Muscle of back (tissue), 13 donors: Measurements from ENCODE around the gene RGS21. TPM values are rescaled to one million over a fixed set of nuclear protein-coding genes. Genes with fewer than 3 reads are reported as not detected.
A peak's percentile ranks its signal among the peaks of the same experiment; 100 is the strongest.
"Not testable (repeated sequence)": the region's sequence is repeated elsewhere in the genome, so short reads cannot be mapped to it uniquely, and the experiment has no call there.

Source experiments
- DNase-seq, 3 donors: peaks; one replicate each; pipeline versions ENCODE4 v3.0.0 to v3.0.0-alpha.2; 2013
- long read RNA-seq, 9 donors: transcript quantifications; one replicate each; lab custom pipeline, GENCODE V29; 2026
- polyA plus RNA-seq, 10 donors: library from polyadenylated mRNA; unstranded; fragments of 120-200 nt; gene quantifications; one replicate each; pipeline ENCODE4 v1.2.1, GENCODE V29; 2013; ENCODE audit not compliant: insufficient read length in 10 of 10

RGS21 gene, protein sequence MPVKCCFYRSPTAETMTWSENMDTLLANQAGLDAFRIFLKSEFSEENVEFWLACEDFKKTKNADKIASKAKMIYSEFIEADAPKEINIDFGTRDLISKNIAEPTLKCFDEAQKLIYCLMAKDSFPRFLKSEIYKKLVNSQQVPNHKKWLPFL
- polyA plus RNA-seq: under 1 TPM in 3 of 10 donors, not detected in 7; 0.07 to 0.14 (median 0.14) TPM
- long read RNA-seq, donor 1: 0 reads
- long read RNA-seq, donor 2: 0 reads
- long read RNA-seq, donor 3: 0 reads
- long read RNA-seq, donor 4: 0 reads
- long read RNA-seq, donor 5: 0 reads
- long read RNA-seq, donor 6: 0 reads
- long read RNA-seq, donor 7: 0 reads
- long read RNA-seq, donor 8: 0 reads
- long read RNA-seq, donor 9: 0 reads

DNA sequence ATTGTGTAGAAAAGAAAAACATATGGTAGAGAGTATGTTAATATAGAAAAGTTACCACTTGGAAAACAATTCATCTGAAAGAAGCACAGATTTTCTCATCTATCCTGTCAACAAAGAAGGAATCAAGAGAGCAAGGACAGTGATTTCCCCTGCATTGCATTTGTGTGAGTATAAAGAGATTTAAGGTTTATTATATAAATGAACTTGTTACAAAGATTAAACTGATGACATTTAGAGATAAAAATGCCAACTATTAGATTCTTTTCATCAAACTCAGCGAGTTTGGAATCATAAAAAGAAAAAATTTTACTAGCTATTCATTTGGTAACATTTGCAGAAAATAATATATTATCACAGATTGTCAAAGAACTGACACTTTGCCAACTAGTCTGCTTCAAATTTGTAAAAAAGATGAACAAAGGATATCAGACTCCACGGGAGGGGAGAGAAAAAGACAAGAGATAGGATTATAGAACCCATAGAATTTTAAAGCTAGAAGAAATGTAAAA is at the start of gene RGS21:
TSS of gene RGS21 (plus strand) at position 51 of the 509 bp plus-strand sequence. CDS start 26,045 bp downstream, outside the sequence.
- DNase-seq: peak in 1 of 3 donors; percentile 17

DNA sequence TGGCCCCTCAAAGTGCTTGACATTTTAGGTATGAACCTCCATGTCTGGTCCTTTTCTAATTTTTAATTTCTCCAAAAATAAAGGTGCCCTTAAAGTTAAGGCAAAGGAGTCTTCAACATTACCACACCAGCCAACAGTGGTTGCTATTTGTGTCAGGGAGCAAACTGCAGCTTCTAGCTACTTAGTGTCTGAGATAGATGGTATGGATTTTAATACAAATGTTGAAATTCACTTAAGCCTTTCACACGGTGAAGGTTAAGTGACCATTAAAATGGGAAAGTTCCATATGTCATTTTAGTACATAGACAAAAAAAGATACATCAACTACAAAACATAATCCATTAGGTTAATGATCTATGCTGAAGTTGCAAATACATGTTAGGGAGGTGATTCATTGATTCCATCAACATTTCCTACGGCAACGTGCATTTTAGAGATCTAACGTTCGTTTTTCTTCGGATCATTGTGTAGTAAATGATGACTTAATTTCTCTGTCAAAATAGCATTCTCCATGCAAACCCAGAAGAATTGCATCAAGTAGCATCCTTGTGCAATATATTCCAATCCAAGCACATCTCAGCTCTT is 48.2 kb upstream of the RGS21 start:
- no peak for DNase-seq

DNA sequence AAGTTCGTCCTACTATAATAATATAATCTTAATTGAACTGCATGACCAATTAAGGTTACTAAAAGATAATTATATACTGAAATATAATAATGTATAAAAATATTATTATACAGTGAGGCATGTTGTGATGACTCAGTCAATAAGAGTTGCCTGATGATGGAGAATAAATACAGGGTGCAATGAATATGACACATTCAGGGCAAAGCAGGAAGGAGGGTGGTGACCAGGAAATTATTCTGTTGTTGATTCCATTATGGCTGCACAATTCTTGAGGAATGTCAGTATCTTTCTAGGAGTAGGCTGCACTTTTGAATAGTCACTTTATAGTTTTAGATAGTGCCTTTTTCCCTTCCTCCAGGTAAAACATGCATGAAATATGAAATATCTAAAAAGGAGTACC is 46.4 kb upstream of the RGS21 start:
- no peak for DNase-seq

- DNase-seq: no peak
Measured at GRCh38 chr1:192272732-192273131, 44.1 kb upstream of the RGS21 start.

DNA sequence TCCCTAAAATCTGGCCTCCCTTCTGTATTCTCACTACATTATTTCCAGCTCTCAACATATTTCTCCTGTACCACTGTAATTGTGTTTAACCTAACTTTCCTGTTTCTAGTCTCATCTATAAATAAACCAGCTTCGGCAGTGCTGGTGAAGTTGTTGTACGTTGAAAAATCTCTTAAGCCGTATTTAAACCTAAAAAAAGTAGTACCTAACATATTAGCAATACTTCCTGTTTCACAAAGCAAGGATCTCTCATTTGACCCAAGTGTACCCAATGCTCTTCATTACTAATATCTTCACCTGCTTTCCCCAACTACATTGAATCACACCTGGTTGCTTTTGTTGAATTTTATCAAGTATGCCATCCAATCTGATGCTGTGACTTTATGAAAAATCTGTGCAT is 42.2 kb upstream of the RGS21 start:
- no peak for DNase-seq

DNA sequence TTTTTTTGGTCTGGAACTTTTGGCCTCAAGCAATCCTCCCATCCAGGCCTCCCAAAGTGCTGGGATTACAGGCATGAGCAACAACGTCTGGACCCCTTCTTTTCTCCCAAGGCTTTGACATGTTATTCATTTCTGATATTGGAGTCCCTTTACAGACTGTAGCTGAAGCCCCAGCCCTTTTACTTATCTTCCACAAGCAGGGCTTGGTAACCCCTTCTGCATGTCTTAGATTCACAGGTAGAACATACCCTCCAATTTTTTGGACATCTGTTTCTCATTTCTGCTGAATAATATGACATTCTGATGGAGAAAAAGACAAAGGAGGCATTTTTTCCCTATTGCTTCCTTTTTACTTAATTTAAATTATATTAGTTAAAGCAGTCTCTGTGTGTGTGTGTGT is 39.2 kb upstream of the RGS21 start:
- DNase-seq: no peak

GRCh38 chr1:192284927-192285326 is 31.9 kb upstream of the RGS21 start:
- DNase-seq: no peak

DNA sequence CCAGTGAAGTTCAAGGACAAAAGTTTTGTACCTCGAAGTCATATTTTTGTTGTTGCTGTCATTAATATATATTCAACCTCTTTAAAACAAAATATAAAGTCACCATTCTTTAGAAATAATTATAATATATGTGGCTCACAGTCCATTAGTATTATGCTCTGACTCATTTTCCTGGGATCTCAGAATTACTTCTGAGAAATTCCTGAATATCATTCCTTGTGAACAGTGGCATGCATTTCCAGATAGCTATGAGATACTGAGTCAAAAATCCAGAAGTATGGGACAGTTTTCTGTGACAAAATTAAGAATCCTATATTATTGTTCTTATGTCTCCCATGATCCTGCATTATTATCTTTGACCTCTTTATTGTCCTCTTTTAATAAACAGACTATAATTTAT is 13.8 kb upstream of the RGS21 start:
- DNase-seq: peak in 1 of 3 donors; percentile 13

DNA sequence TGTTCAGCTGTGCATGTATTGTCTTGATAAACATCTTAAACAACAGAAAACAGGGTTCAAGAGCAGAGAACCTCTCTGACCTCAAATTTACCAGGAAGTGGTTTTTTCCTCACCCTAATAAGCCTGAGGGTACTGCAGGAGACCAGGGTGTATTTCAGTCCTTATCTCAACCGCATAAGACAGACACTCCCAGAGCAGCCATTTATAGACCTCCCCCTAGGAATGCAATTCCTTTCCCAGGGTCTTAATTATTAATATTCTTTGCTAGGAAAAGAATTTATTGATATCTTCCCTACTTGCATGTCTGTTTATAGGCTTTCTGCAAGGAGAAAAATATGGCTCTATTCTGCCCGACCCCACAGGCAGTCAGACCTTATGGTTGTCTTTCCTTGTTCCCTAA is 8.5 kb upstream of the RGS21 start:
- not testable (repeated sequence) for DNase-seq

DNA sequence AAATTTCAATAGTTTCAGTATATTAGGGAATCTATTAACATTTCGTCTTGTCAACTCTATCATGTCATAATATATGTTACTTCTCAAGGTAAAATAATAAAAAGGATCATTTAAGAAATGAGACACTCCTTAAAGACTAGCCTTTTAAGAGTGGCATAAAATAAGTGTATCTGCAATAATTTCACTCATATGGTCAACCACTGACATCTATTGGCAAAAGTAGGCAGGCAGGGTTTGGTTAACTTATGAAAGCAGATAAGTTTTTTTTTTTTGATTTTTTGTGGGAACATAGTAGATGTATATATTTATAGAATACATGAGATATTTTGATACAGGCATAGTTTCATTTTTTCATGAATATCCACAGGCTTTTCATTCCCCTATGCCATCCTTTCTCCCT is 5.5 kb upstream of the RGS21 start:
- DNase-seq: peak; percentile 35 to 64 (median 36)

DNA sequence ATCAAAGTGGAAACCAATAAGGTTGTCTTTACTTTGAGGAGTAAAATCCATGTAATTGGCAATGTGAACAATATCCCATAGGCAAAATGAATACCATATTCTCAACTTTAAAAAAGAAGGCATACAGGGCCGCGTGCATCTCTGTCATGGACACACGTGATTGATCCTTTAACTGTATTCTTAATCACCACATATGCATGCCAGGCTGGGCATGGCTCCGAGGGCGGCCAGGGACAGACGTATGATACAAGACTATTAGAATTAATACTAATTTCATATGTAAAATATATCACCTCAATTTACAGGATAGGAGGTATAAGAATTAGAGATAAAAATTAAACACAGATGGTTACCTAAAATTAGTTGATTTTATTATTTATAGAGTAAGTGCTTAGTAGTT is 11.2 kb downstream of the RGS21 start:
- DNase-seq: no peak

DNA sequence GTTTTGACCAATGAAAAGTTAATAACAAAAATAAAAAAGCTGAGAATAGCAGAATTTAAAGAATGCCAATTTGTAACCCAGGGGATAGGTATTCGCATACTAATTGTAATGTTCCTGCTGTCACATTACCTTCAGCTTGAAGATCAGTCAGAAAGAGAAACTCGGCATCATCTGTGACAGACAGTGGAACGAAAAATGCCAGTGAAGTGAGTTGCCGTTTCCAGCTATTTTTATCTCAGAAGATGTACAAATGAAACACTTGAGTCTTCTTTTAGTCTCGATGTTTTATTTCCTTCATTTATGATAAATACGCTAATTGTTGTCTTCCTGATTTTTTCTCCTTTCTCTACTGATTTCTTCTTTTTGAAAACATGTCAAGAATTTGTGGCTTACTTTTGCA is 26.1 kb downstream of the RGS21 start:
- DNase-seq: peak in 1 of 3 donors; percentile 6

DNA sequence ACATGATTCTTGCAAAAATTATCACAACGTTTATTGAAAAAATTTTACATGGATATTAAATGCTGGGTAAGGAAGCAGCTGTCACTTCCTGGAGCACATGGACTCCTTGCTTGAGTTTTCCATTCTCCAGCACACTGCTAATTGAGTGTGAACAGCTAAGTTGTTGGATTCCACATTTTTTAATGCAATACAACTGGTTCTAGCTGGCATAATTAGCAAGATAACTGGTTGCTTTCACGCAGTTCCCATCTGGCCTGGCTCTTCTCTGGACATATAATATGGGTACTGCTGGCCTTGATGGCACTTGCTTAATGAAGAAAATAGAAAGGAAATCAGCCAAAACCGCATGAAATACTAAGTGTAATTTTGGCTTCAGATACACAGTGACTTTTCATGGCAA is 26.6 kb downstream of the RGS21 start:
- peak; percentile 18 to 61 (median 53) for DNase-seq

DNA sequence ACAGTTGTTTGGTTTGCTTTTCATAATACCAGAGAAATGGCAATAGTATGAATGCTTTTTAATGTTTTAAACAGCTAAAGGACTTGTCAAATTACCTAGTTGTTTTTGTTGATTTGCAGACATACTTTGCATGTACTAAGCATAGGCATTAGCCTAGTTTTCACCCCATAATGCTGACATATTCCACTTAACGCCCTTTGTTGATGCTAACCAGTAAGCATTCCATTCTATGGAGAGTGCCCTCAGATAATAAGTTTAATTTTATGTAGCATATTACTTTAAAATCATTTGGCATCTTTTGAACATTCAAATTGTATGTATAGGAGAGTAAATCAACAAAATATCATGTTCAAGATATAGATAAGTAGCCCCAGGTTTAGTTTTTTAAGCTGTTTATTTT is 32.5 kb downstream of the RGS21 start:
- DNase-seq: no peak

DNA sequence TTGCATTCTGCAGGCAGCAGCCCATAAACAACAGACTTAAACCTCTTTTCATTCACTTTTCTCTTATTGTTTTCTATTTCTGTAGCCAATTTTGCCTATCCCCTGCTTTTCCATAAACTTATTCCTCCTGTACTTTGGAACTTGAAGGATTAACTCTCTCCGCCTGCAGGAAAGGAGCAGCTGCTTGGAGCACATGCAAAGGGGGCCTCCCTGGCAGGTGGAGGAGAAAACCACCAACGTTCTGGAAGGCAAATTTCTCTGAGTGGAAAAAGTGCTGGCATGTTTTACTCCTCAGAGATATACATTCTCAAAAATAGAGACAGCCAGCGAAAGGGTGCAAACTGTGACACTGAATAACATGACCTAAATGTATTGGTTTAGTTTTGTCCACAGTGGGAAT is 33.6 kb downstream of the RGS21 start:
- peak in 1 of 3 donors; percentile 5 for DNase-seq

- no peak for DNase-seq
Measured at GRCh38 chr1:192351550-192351949, 34.8 kb downstream of the RGS21 start.

- DNase-seq: no peak
Measured at GRCh38 chr1:192357924-192358323, 41.1 kb downstream of the RGS21 start.

GRCh38 chr1:192358402-192358801 is 41.6 kb downstream of the RGS21 start:
- DNase-seq: no peak

DNA sequence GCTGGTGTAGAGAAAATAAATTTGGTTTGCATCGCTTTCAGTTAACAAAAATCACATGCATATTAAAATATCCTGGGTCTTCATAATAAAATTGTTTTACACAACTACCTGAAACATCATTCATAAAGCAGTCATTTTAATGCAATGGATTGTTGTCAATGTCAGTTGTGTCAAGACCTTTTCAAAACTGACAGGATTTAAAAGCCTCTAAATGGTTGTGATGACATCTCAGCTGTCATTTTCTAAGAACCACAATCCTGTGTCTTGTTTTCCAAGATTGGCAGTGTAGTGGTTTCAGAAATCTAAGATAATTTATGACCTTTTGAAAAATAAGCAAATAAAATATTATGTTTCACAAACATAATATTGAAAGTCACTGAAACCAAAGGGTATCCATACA is 42.0 kb downstream of the RGS21 start:
- no peak for DNase-seq

DNA sequence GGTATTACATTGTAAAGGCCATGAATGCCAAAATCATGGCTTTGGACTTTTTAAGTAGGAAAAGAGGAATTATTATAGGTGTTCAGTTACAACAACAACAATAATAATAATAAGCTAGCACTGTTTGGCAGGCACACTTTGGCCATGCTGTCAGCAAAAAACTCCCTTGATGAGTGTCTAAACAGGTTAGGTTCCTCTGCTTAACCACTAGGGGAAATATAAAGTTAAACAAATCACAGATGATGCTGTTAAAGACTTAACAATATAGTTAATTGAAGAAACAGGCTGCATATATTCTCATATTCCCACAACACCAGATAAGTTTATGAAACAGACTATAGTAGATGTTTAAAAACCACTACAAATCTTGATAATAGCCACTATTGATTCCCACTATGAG is 46.4 kb downstream of the RGS21 start:
- DNase-seq: no peak

DNA sequence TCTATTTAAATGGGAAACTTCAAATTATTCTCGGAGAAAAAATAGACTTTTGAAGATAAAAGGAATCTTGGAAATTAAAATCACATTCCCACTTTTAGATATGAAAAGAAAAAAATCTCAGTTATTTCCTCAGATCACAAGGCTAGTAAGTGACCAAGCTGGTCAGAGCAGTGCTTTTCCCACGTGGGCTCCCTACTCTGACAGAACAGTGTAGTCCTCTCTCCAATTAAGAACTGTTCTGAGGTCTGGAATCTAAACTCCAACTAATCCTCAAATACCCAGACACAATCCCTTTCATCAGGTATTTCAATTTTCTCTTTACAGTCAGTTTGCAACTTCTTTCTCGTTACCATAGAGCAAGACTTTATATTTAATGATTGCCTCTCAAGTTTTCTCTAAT is 50.6 kb downstream of the RGS21 start:
- no peak for DNase-seq

DNA sequence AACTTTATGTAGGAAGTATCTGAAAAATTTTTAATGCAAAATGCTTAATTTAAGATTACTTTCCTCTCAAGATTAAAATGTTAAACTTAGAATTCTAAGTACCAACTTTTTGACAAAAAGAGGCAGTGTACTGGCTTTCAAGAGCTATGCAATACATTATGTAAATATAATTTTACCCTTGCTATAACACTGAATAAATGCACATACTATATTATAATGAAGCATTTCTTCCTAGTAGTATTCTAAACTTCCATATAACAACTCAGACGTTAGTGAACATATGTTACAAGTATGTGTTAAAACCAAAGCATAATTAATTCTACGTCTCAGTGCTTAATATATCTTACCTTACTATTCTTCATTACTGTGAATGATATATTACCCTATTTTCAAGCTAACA is 58.5 kb downstream of the RGS21 start:
- DNase-seq: no peak

DNA sequence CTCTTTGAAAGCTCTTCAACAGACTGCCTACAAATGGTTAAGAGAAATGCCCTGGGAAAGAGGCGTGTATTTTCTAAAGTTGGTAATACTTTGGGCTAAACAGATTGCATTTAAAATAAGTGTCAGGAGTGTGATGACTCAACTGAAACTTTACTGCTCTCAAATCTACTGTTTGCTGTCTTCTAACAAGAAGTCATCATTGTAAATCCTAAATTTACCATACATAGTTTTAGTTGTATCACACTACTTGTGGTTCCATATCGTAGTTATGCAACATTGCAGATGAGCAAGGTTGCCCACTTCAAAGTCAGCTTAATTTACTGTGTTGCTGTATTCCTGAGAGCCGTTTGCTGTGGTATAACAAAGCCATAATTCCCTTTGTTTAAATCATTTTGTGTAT is 59.6 kb downstream of the RGS21 start:
- DNase-seq: no peak
